HepG2 (cell line): ENCODE measurements around the gene GSK3A. TPM values are rescaled to one million over a fixed set of nuclear protein-coding genes. Genes with fewer than 3 reads are reported as not detected.

Experiments
- AGO2 ChIP-seq: fragments of 200-400 bp; formaldehyde crosslinking; optimal IDR thresholded peaks from 2 replicates; pipeline ENCODE3; 2017; ENCODE audit warnings: mild to moderate bottlenecking, low read depth, low read length, moderate library complexity
- FOXK1 ChIP-seq: sonication (generic); formaldehyde crosslinking; IDR thresholded peaks from 2 replicates; pipeline ENCODE4 v1.4.0; 2020; ENCODE audit warnings: low read depth, missing genetic modification reagents, borderline replicate concordance
- MXI1 ChIP-seq: IDR thresholded peaks from 3 replicates; pipeline ENCODE4 v1.6.1; 2012; ENCODE audit warnings: low read depth, low read length, inconsistent platforms, borderline replicate concordance
- PHF21A ChIP-seq: sonication (generic); formaldehyde crosslinking; IDR thresholded peaks from 2 replicates; pipeline ENCODE4 v1.5.0; 2020; ENCODE audit warnings: mild to moderate bottlenecking, missing genetic modification reagents
- SP2 ChIP-seq: sonication (generic); formaldehyde crosslinking; IDR thresholded peaks from 2 replicates; pipeline ENCODE4 v1.5.1; 2020; ENCODE audit warnings: mild to moderate bottlenecking, missing genetic modification reagents
- TOE1 ChIP-seq: sonication (generic); formaldehyde crosslinking; IDR thresholded peaks from 2 replicates; pipeline ENCODE4 v1.4.0; 2020; ENCODE audit warnings: mild to moderate bottlenecking, missing genetic modification reagents
- ZNF790 ChIP-seq: sonication (generic); formaldehyde crosslinking; IDR thresholded peaks from 2 replicates; pipeline ENCODE4 v1.8.0; 2022; ENCODE audit warnings: missing genetic modification reagents, mild to moderate bottlenecking, borderline replicate concordance
- polyA plus RNA-seq, 8 experiments: library from polyadenylated mRNA; depleted of rRNA in 3 of 8; stranded (reverse) in 7 of 8; unstranded in 1 of 8; fragments of >200 nt; fragmentation: Illumina TruSeq in 4 of 8; extraction: Trizol in 4 of 8; gene quantifications; 2 replicates each; pipeline versions ENCODE4 v1.2.1 to v1.2.3, GENCODE V29; 2011 to 2016; ENCODE audit warnings: low read depth in 4 of 8, missing spikeins in 1 of 8, mixed read lengths in 1 of 8; ENCODE audit not compliant: insufficient read depth in 1 of 8
- total RNA-seq, 5 experiments: library from RNA; depleted of rRNA; stranded (reverse); fragments of >200 nt; fragmentation: Illumina TruSeq; extraction: Trizol; gene quantifications; 2 replicates each; pipeline ENCODE4 v1.2.3, GENCODE V29; 2016; ENCODE audit warnings: low read depth in 1 of 5
- TF ChIP-seq, protein P1 (sequence below): IDR thresholded peaks from 2 replicates; pipeline ENCODE4 v1.6.1; 2016; ENCODE audit warnings: low read depth, missing genetic modification reagents, missing compliant biosample characterization
- TF ChIP-seq, protein P2 (sequence below): sonication (generic); formaldehyde crosslinking; conservative IDR thresholded peaks from 2 replicates; pipeline ENCODE4 v1.8.1; 2023; ENCODE audit warnings: missing genetic modification reagents
- TF ChIP-seq, protein P3 (sequence below): sonication (generic); formaldehyde crosslinking; IDR thresholded peaks from 2 replicates; pipeline ENCODE4 v1.4.0; 2020; ENCODE audit warnings: missing genetic modification reagents
- TF ChIP-seq, protein P4 (sequence below): sonication (generic); formaldehyde crosslinking; IDR thresholded peaks from 2 replicates; pipeline ENCODE4 v1.4.0; 2020; ENCODE audit warnings: missing genetic modification reagents
- TF ChIP-seq, protein P5 (sequence below): fragments of 450-650 bp; IDR thresholded peaks from 2 replicates; pipeline ENCODE4 v1.6.1; 2016

Gene GSK3A
- total and polyA plus RNA-seq, 2 of the 13 experiments (the other 11 are each of a cell fraction or from before 2014, with no cell fraction given) = 16.9 to 52.5 TPM

DNA sequence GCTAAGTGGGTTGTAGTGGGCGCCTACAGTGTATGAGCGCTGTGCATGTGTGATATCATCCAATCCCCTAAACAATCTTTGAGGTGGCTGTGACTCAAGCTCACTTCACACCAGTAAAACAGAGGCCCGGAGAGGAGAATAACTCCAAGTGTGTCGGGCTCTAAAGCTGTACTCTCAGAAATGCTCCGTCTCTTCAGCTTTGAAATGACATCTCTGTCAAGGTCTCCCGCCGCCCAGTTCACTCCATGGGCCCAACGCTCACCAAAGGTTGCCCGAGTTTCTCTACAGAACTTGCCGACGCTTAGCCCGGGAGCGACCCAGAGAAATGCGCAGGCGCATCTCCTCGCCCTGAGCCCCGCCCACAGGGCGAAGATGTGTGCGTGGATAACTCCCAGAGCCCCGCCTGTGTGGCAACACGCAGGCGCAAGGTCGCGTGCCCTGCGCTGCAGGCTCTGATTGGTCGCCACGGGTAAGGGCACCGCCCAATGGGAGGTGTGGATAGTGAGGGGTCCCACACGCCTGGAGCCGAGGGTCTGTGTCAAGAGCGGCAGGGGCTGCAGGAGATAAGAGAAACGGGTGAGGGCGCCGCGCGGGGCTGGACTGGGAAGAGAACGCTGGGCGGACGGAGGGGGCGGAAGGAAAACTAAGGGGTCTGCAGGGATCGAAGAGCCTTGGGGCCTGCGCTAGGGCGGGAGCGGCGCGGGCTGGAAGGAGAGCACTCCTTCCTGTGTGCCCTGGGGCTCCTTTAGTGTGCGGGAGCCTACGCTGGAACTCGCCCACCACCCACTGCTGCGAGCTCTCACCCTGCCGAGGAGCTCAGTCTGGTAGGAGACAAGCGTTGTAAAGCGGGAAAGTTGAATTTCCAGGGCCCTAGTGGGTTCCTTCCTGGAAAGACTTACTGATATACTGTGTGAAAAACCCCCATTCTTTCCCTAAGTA, 22.3 kb downstream of the GSK3A start, which contains the start of gene ZNF526 (continued):
- TF ChIP-seq, protein P1, sequence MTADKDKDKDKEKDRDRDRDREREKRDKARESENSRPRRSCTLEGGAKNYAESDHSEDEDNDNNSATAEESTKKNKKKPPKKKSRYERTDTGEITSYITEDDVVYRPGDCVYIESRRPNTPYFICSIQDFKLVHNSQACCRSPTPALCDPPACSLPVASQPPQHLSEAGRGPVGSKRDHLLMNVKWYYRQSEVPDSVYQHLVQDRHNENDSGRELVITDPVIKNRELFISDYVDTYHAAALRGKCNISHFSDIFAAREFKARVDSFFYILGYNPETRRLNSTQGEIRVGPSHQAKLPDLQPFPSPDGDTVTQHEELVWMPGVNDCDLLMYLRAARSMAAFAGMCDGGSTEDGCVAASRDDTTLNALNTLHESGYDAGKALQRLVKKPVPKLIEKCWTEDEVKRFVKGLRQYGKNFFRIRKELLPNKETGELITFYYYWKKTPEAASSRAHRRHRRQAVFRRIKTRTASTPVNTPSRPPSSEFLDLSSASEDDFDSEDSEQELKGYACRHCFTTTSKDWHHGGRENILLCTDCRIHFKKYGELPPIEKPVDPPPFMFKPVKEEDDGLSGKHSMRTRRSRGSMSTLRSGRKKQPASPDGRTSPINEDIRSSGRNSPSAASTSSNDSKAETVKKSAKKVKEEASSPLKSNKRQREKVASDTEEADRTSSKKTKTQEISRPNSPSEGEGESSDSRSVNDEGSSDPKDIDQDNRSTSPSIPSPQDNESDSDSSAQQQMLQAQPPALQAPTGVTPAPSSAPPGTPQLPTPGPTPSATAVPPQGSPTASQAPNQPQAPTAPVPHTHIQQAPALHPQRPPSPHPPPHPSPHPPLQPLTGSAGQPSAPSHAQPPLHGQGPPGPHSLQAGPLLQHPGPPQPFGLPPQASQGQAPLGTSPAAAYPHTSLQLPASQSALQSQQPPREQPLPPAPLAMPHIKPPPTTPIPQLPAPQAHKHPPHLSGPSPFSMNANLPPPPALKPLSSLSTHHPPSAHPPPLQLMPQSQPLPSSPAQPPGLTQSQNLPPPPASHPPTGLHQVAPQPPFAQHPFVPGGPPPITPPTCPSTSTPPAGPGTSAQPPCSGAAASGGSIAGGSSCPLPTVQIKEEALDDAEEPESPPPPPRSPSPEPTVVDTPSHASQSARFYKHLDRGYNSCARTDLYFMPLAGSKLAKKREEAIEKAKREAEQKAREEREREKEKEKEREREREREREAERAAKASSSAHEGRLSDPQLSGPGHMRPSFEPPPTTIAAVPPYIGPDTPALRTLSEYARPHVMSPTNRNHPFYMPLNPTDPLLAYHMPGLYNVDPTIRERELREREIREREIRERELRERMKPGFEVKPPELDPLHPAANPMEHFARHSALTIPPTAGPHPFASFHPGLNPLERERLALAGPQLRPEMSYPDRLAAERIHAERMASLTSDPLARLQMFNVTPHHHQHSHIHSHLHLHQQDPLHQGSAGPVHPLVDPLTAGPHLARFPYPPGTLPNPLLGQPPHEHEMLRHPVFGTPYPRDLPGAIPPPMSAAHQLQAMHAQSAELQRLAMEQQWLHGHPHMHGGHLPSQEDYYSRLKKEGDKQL (CRISPR knock-in tag) = 0 out of 2 replicates have a peak, but pooled peaks have one; percentile 40
- TF ChIP-seq SP2 (CRISPR knock-in tag) (peak; percentile 74), AGO2 (peak; percentile 52), FOXK1 (CRISPR knock-in tag) (peak; percentile 85; the same call in 1 of the 2 replicates), TOE1 (CRISPR knock-in tag) (peak; percentile 76; the same call in 1 of the 2 replicates), MXI1 (peak; percentile 90; the same call in 2 of the 3 replicates), PHF21A (peak; percentile 16; the same call in 1 of the 2 replicates), ZNF790 (peak; percentile 74; the same call in 1 of the 2 replicates)
- TF ChIP-seq, protein P2, sequence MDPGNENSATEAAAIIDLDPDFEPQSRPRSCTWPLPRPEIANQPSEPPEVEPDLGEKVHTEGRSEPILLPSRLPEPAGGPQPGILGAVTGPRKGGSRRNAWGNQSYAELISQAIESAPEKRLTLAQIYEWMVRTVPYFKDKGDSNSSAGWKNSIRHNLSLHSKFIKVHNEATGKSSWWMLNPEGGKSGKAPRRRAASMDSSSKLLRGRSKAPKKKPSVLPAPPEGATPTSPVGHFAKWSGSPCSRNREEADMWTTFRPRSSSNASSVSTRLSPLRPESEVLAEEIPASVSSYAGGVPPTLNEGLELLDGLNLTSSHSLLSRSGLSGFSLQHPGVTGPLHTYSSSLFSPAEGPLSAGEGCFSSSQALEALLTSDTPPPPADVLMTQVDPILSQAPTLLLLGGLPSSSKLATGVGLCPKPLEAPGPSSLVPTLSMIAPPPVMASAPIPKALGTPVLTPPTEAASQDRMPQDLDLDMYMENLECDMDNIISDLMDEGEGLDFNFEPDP (CRISPR knock-in tag) = no peak
- TF ChIP-seq, protein P3, sequence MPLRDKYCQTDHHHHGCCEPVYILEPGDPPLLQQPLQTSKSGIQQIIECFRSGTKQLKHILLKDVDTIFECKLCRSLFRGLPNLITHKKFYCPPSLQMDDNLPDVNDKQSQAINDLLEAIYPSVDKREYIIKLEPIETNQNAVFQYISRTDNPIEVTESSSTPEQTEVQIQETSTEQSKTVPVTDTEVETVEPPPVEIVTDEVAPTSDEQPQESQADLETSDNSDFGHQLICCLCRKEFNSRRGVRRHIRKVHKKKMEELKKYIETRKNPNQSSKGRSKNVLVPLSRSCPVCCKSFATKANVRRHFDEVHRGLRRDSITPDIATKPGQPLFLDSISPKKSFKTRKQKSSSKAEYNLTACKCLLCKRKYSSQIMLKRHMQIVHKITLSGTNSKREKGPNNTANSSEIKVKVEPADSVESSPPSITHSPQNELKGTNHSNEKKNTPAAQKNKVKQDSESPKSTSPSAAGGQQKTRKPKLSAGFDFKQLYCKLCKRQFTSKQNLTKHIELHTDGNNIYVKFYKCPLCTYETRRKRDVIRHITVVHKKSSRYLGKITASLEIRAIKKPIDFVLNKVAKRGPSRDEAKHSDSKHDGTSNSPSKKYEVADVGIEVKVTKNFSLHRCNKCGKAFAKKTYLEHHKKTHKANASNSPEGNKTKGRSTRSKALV (CRISPR knock-in tag) = no peak
- TF ChIP-seq, protein P4, sequence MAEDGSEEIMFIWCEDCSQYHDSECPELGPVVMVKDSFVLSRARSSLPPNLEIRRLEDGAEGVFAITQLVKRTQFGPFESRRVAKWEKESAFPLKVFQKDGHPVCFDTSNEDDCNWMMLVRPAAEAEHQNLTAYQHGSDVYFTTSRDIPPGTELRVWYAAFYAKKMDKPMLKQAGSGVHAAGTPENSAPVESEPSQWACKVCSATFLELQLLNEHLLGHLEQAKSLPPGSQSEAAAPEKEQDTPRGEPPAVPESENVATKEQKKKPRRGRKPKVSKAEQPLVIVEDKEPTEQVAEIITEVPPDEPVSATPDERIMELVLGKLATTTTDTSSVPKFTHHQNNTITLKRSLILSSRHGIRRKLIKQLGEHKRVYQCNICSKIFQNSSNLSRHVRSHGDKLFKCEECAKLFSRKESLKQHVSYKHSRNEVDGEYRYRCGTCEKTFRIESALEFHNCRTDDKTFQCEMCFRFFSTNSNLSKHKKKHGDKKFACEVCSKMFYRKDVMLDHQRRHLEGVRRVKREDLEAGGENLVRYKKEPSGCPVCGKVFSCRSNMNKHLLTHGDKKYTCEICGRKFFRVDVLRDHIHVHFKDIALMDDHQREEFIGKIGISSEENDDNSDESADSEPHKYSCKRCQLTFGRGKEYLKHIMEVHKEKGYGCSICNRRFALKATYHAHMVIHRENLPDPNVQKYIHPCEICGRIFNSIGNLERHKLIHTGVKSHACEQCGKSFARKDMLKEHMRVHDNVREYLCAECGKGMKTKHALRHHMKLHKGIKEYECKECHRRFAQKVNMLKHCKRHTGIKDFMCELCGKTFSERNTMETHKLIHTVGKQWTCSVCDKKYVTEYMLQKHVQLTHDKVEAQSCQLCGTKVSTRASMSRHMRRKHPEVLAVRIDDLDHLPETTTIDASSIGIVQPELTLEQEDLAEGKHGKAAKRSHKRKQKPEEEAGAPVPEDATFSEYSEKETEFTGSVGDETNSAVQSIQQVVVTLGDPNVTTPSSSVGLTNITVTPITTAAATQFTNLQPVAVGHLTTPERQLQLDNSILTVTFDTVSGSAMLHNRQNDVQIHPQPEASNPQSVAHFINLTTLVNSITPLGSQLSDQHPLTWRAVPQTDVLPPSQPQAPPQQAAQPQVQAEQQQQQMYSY (CRISPR knock-in tag) = peak; percentile 18; the same call in 1 of the 2 replicates
- TF ChIP-seq, protein P5, sequence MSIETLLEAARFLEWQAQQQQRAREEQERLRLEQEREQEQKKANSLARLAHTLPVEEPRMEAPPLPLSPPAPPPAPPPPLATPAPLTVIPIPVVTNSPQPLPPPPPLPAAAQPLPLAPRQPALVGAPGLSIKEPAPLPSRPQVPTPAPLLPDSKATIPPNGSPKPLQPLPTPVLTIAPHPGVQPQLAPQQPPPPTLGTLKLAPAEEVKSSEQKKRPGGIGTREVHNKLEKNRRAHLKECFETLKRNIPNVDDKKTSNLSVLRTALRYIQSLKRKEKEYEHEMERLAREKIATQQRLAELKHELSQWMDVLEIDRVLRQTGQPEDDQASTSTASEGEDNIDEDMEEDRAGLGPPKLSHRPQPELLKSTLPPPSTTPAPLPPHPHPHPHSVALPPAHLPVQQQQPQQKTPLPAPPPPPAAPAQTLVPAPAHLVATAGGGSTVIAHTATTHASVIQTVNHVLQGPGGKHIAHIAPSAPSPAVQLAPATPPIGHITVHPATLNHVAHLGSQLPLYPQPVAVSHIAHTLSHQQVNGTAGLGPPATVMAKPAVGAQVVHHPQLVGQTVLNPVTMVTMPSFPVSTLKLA = peak; percentile 73
